ENCODE data around the gene VPS37B. TPM values are rescaled to one million over a fixed set of nuclear protein-coding genes. Genes with fewer than 3 reads are reported as not detected.
A peak's percentile ranks its signal among the peaks of the same experiment; 100 is the strongest.

Gene VPS37B
- total and polyA plus RNA-seq, 2 donors (not counting 1 experiment from before 2014, with no cell fraction given), result 66.7 to 88.1 TPM

DNA sequence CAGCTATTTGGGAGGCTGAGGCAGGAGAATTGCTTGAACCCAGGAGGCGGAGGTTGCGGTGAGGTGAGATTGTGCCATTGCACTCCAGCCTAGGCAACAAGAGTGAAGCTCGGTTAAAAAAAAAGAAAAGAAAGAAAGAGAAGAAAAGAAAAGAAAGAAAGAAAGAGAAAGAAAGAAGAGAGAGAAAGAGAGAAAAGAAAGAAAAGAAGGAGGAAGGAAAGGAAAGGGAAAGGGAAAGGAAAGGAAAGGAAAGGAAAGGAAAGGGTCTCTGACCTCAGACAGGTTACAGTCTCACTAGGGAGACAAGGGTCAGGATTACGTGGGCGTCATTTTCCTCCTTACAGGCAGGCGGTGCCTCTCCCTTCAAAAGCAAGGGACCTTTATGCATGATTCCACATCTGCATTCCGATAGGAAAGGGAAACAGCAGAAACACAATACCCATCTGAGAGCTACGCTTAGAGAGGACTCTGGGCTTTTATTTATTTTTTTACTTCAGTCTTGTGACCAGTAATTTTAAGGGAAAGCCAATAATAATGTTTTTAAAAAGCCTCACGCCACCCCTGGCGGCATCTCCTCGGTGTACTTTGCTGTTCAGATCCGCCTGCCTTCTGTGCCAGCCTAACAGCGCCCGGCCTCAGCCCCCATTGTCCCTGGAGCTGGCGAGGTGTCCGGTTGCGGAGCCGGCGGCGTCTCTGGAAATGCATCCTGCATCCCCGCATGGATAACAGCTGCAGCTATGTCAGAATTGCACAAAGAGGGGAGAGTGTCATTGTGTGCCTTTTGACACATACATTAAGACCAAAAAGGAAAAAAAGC is 61.6 kb downstream of the VPS37B start:
- Histone ChIP-seq H3K79me2 (ENCODE audit: control insufficient read depth, insufficient read depth, low read length) (peaks cover 32% of the 10 kb centered on the region), H3K36me3 (replicated peaks in 1 of 2; ENCODE audit: control extremely low read depth in 1 of 2, control insufficient read depth in 1 of 2, extremely low read depth in 1 of 2, insufficient read depth in 2 of 2, low read length in 1 of 2) (peaks cover 0 to 12% of the 10 kb centered on the region in 2 experiments), H3K27me3 (replicated peaks in 1 of 4; ENCODE audit: control extremely low read depth in 1 of 4, control insufficient read depth in 3 of 4, insufficient read depth in 4 of 4, low read length in 3 of 4) (no peaks in the 10 kb centered on the region), H3K9ac (ENCODE audit: low read length) (peak overlapping the region; percentile 59), H3K4me3 (ENCODE audit: control extremely low read depth in 1 of 5, extremely low read depth in 1 of 5, insufficient read depth in 1 of 5, low read depth in 2 of 5, low read length in 4 of 5) (peak overlapping the region; percentile 24 to 99 (median 45)), H3K4me1 (ENCODE audit: control insufficient read depth in 2 of 2, insufficient read depth in 2 of 2, low read length in 2 of 2) (peaks cover 32 to 35% of the 10 kb centered on the region in 2 donors), H3K9me3 (ENCODE audit: control extremely low read depth in 1 of 3, control insufficient read depth in 2 of 3, insufficient read depth in 1 of 3, low read length in 2 of 3) (peaks cover 0 to 2% (median 0%) of the 10 kb centered on the region in 3 donors), H3K27ac (ENCODE audit: low read length in 2 of 2) (peak overlapping the region; percentile 25 to 38), H3K4me2 (replicated peaks; ENCODE audit: low read depth, low read length, poor library complexity, severe bottlenecking) (peak overlapping the region; percentile 82), H2AFZ (ENCODE audit: insufficient read depth, low read depth, low read length, poor library complexity, severe bottlenecking) (peak overlapping the region; percentile 52), H4K20me1 (ENCODE audit: control insufficient read depth, insufficient read depth, low read length, poor library complexity, severe bottlenecking) (peaks cover 26% of the 10 kb centered on the region)
- WGBS (ENCODE audit: insufficient coverage), result 16% methylated on average over 16 of the region's 21 CpGs
- H3K27me3 Mint-ChIP-seq, result no peaks in the 10 kb centered on the region
- peaks cover 40% of the 10 kb centered on the region for H3K4me1 Mint-ChIP-seq
- ATAC-seq (ENCODE audit: low read depth), result no peak
- H3K27ac Mint-ChIP-seq, result peak overlapping the region; percentile 88
- intact Hi-C loops (cut with micrococcal nuclease), result loop anchor here (1.0 to 10.0 kb wide), 2 partner anchors 14 to 590 kb away; no protein-coding TSS in a partner anchor
- no peak for TF ChIP-seq EZH2 (IDR thresholded peaks at IDR 0.05; ENCODE audit: borderline replicate concordance, insufficient read depth, low read depth, low read length, poor library complexity, severe bottlenecking)
- TF ChIP-seq, protein P1, sequence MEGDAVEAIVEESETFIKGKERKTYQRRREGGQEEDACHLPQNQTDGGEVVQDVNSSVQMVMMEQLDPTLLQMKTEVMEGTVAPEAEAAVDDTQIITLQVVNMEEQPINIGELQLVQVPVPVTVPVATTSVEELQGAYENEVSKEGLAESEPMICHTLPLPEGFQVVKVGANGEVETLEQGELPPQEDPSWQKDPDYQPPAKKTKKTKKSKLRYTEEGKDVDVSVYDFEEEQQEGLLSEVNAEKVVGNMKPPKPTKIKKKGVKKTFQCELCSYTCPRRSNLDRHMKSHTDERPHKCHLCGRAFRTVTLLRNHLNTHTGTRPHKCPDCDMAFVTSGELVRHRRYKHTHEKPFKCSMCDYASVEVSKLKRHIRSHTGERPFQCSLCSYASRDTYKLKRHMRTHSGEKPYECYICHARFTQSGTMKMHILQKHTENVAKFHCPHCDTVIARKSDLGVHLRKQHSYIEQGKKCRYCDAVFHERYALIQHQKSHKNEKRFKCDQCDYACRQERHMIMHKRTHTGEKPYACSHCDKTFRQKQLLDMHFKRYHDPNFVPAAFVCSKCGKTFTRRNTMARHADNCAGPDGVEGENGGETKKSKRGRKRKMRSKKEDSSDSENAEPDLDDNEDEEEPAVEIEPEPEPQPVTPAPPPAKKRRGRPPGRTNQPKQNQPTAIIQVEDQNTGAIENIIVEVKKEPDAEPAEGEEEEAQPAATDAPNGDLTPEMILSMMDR (IDR thresholded peaks at IDR 0.05), result peak; percentile 34
- ChIA-PET POLR2A (interaction anchor here (0.5 to 3.5 kb wide), 6 partner anchors 13 to 413 kb away, joined by 3 to 25 read pairs (median 4); no protein-coding TSS in a partner anchor), CTCF (interaction anchor here (0.6 to 6.2 kb wide), 10 partner anchors 8 to 140 kb away, joined by 3 to 89 read pairs (median 4); partner anchors contain the start of gene DENR)
- H3K4me3 Mint-ChIP-seq, result peak overlapping the region; percentile 98
- peak; percentile 65 for DNase-seq
- no peaks in the 10 kb centered on the region for H3K9me3 Mint-ChIP-seq (ENCODE audit: insufficient read depth)

Data from B cell (primary cell).